ENCODE measurements around the gene DOK6.

DNA sequence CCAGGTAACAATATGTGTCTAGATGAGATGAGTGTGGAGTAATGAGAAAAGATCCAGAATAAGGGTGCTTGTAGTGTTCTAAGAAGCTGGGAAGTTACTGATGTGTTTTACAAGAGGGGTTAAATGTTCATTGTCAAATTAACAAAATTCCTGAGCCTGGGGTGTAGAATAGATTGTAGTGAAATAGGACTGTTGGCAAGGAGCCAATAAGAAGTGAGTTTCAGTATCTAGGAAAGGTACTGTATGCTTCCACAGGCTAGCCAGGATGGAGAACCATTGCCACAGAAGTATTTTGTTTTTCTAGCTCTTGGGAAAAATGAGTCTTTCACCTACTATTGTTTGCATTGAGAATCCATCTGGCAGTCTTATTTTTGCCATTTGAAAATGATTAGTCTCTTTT, 10.5 kb downstream of the DOK6 start:
- TF ChIP-seq CTCF (IDR thresholded peaks at IDR 0.05) (no peak), E2F4 (CRISPR knock-in tag; IDR thresholded peaks at IDR 0.05; ENCODE audit: borderline replicate concordance, low read depth) (no peak), SMAD4 (CRISPR knock-in tag; IDR thresholded peaks at IDR 0.05) (no peak)
- TF ChIP-seq, protein P1, sequence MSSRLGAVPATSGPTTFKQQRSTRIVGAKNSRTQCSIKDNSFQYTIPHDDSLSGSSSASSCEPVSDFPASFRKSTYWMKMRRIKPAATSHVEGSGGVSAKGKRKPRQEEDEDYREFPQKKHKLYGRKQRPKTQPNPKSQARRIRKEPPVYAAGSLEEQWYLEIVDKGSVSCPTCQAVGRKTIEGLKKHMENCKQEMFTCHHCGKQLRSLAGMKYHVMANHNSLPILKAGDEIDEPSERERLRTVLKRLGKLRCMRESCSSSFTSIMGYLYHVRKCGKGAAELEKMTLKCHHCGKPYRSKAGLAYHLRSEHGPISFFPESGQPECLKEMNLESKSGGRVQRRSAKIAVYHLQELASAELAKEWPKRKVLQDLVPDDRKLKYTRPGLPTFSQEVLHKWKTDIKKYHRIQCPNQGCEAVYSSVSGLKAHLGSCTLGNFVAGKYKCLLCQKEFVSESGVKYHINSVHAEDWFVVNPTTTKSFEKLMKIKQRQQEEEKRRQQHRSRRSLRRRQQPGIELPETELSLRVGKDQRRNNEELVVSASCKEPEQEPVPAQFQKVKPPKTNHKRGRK (CRISPR knock-in tag; IDR thresholded peaks at IDR 0.05; ENCODE audit: borderline replicate concordance), result no peak

Data from WTC11 (cell line).